Measurements from ENCODE around the gene AGER.

AGER gene

GRCh38 chr6:32185681-32186131 is 1.7 kb upstream of the AGER start:
- DNase-seq, result peak; percentile 55

GRCh38 chr6:32183483-32184083 is 470 bp downstream of the AGER start:
- no peak for DNase-seq

GRCh38 chr6:32183030-32183429 is 1.0 kb downstream of the AGER start:
- DNase-seq, result no peak

GRCh38 chr6:32182555-32182981 is 1.5 kb downstream of the AGER start:
- no peak for DNase-seq

GRCh38 chr6:32181915-32182529 is 2.0 kb downstream of the AGER start:
- no peak for DNase-seq

- no peak for DNase-seq
Observed at GRCh38 chr6:32181148-32181702, 2.8 kb downstream of the AGER start.

GRCh38 chr6:32179766-32180405 is 4.2 kb downstream of the AGER start:
- no peak for DNase-seq

- no peak for DNase-seq
Observed at GRCh38 chr6:32178547-32179440, 5.3 kb downstream of the AGER start.

- peak; percentile 85 for DNase-seq
Observed at GRCh38 chr6:32177788-32178546, 6.1 kb downstream of the AGER start, which contains the start of gene RNF5. TSS of gene RNF5 (plus strand) at chr6:32178405. CDS start at chr6:32178512, 107 bp downstream.

- DNase-seq, result no peak
Observed at GRCh38 chr6:32177183-32177787, 6.8 kb downstream of the AGER start.

GRCh38 chr6:32176476-32177182 is 7.4 kb downstream of the AGER start:
- no peak for DNase-seq

GRCh38 chr6:32175711-32176475 is 8.2 kb downstream of the AGER start, which contains the start of gene AGPAT1:
TSS of gene AGPAT1 (minus strand) at chr6:32176084. CDS start at chr6:32171496, 4,588 bp downstream.
- peak; percentile 97 for DNase-seq

GRCh38 chr6:32175322-32175710 is 8.7 kb downstream of the AGER start:
- DNase-seq, result no peak

GRCh38 chr6:32174416-32174815 is 9.6 kb downstream of the AGER start:
- DNase-seq, result no peak

GRCh38 chr6:32173051-32173727 is 10.9 kb downstream of the AGER start:
- DNase-seq, result no peak

- no peak for DNase-seq
Observed at GRCh38 chr6:32171234-32171633, 12.8 kb downstream of the AGER start.

- no peak for DNase-seq
Observed at GRCh38 chr6:32170294-32170693, 13.8 kb downstream of the AGER start.

GRCh38 chr6:32168807-32169591 is 15.1 kb downstream of the AGER start:
- no peak for DNase-seq

- DNase-seq, result no peak
Observed at GRCh38 chr6:32168350-32168749, 15.7 kb downstream of the AGER start.

All from activated T-cell treated with anti-CD3 and anti-CD28 coated beads, Interleukin-2, amount 50 U/mL, for 1 hour (primary cell).